ENCODE results near the gene KHK.
A peak's percentile ranks its signal among the peaks of the same experiment; 100 is the strongest.

The KHK gene

DNA sequence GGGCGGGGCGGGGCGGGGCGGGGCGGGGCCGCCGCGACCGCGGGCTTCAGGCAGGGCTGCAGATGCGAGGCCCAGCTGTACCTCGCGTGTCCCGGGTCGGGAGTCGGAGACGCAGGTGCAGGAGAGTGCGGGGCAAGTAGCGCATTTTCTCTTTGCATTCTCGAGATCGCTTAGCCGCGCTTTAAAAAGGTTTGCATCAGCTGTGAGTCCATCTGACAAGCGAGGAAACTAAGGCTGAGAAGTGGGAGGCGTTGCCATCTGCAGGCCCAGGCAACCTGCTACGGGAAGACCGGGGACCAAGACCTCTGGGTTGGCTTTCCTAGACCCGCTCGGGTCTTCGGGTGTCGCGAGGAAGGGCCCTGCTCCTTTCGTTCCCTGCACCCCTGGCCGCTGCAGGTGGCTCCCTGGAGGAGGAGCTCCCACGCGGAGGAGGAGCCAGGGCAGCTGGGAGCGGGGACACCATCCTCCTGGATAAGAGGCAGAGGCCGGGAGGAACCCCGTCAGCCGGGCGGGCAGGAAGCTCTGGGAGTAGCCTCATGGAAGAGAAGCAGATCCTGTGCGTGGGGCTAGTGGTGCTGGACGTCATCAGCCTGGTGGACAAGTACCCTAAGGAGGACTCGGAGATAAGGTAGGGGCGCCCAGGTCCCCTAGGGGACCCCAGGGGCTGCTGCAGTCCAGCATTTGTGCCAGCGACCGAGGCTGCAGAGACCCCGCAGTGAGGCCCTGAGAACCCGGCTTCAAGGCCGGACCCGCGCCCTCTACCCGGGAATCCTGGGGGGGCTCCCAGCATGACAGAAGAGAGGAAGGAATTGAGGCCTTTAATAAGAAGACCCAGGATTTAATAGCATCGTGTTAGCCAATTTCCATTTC, at the start of gene KHK:
Gene KHK, plus strand, starts transcription at position 49 of the 870 bp plus-strand sequence. Its CDS starts 488 bp downstream, at position 537.
- TF ChIP-seq, protein P1, sequence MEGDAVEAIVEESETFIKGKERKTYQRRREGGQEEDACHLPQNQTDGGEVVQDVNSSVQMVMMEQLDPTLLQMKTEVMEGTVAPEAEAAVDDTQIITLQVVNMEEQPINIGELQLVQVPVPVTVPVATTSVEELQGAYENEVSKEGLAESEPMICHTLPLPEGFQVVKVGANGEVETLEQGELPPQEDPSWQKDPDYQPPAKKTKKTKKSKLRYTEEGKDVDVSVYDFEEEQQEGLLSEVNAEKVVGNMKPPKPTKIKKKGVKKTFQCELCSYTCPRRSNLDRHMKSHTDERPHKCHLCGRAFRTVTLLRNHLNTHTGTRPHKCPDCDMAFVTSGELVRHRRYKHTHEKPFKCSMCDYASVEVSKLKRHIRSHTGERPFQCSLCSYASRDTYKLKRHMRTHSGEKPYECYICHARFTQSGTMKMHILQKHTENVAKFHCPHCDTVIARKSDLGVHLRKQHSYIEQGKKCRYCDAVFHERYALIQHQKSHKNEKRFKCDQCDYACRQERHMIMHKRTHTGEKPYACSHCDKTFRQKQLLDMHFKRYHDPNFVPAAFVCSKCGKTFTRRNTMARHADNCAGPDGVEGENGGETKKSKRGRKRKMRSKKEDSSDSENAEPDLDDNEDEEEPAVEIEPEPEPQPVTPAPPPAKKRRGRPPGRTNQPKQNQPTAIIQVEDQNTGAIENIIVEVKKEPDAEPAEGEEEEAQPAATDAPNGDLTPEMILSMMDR (IDR thresholded peaks at IDR 0.05; ENCODE audit: insufficient read depth, low read depth, low read length, missing control alignments) = no peak
- H3K4me3 ChIP-seq (ENCODE audit: low read length) = peak within 1 kb of the TSS; percentile 60
- DNase-seq (ENCODE audit: low read depth) = peak; percentile 39

DNA sequence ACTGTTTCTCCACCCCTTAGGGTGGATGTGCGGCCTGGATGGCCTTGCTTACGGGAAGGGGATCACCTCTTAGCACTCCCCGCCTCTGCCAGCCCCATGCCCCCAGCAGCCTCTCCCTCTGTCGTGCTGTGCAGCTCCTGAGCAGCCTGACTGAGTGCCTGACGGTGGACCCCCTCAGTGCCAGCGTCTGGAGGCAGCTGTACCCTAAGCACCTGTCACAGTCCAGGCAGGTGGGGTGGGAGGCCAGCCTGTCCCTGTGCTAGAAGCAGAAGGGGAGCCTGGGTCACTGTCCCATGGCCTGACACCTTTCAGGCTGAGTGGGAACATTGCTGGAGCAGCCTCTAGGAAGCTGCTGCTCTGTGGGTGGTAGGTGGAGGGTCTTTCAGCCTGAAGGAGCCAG, 48.6 kb upstream of the KHK start:
- H3K4me3 ChIP-seq (ENCODE audit: low read length) = no peak overlapping the region
- DNase-seq (ENCODE audit: low read depth) = no peak
- TF ChIP-seq, protein P1 (IDR thresholded peaks at IDR 0.05; ENCODE audit: insufficient read depth, low read depth, low read length, missing control alignments) = no peak

DNA sequence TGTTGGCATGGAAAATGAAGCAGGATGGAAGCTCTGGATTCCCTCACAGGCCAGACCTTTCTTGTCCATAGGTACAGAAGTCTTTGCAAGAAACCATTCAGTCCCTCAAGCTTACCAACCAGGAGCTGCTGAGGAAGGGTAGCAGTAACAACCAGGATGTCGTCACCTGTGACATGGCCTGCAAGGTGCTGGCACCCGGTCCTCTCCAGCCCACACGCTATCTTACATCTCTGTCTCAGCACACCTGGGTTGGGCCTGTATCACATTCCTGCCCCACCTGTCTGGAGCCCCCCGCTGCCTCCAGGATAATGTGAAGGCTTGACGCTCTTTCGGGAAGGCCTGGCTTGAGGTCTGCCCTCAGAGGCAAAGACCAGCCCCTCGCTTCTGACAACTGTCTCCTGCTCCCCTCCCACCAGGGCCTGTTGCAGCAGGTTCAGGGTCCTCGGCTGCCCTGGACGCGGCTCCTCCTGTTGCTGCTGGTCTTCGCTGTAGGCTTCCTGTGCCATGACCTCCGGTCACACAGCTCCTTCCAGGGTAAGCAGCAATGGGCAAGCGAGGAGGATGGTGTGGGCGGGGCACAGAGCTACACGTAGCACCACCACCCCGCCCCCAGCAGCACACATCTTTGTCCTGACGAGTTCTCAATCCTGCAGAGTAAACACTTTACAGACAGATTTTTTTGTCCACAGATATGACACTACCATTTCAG, 47.8 kb upstream of the KHK start:
- H3K4me3 ChIP-seq (ENCODE audit: low read length) = no peak overlapping the region
- DNase-seq (ENCODE audit: low read depth) = no peak
- TF ChIP-seq, protein P1 (IDR thresholded peaks at IDR 0.05; ENCODE audit: insufficient read depth, low read depth, low read length, missing control alignments) = no peak

DNA sequence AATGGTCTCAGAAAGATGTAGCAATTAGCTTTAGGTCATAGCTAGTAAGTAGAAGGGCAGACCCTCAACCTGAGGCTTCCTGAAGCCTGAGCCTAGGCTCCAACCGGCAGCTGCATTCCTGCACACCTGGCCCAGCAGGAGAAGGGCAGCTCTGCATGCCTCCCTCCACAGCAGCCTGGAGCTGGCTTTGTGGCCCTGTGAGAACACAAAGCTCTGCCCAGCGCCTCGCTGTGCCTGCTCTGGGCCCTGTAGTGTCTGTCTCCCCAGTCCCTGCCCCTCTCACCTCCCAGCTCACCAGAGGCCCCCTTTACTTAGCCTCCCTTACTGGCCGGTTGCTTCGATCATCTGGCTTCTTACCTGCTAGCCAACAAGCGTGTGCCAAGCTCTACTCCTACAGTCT, 47.1 kb upstream of the KHK start:
- DNase-seq (ENCODE audit: low read depth) = no peak
- TF ChIP-seq, protein P1 (IDR thresholded peaks at IDR 0.05; ENCODE audit: insufficient read depth, low read depth, low read length, missing control alignments) = no peak
- H3K4me3 ChIP-seq (ENCODE audit: low read length) = no peak overlapping the region

DNA sequence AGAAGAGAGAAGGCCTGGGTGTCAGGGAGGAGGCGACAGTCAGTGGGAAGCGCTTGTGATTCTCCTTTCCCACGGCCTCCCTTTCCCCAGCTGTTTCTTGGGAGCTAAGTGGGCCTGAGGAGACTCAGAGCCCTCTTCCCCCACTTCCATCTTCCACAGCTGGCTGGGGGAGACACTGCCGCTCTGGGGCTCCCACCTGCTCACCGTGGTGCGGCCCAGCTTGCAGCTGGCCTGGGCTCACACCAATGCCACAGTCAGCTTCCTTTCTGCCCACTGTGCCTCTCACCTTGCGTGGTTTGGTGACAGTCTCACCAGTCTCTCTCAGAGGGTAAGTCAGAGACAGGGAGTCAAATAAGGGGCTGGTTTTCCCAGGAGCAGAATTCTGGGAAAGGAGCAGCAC, 46.7 kb upstream of the KHK start:
- no peak for DNase-seq (ENCODE audit: low read depth)
- TF ChIP-seq, protein P1 (IDR thresholded peaks at IDR 0.05; ENCODE audit: insufficient read depth, low read depth, low read length, missing control alignments) = no peak
- no peak overlapping the region for H3K4me3 ChIP-seq (ENCODE audit: low read length)

DNA sequence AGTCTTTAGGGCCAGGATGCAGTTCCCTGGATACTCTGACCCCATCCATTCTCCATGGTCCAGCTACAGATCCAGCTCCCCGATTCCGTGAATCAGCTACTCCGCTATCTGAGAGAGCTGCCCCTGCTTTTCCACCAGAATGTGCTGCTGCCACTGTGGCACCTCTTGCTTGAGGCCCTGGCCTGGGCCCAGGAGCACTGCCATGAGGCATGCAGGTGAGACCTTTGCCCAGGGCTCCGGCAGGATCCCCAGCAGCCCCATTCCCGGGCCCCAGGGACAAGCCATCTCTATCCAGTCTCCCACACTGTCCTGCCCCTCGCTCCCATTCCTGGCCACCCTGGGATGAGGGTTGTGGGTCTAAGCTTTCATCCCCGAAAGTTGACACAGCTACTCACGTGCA, 46.3 kb upstream of the KHK start:
- H3K4me3 ChIP-seq (ENCODE audit: low read length) = no peak overlapping the region
- TF ChIP-seq, protein P1 (IDR thresholded peaks at IDR 0.05; ENCODE audit: insufficient read depth, low read depth, low read length, missing control alignments) = no peak
- no peak for DNase-seq (ENCODE audit: low read depth)
